ENCODE data around the gene MFAP5. TPM values are rescaled to one million over a fixed set of nuclear protein-coding genes. Genes with fewer than 3 reads are reported as not detected.

The MFAP5 gene
- total RNA-seq, 1 donor from 2014 or later, result 6.6 TPM

DNA sequence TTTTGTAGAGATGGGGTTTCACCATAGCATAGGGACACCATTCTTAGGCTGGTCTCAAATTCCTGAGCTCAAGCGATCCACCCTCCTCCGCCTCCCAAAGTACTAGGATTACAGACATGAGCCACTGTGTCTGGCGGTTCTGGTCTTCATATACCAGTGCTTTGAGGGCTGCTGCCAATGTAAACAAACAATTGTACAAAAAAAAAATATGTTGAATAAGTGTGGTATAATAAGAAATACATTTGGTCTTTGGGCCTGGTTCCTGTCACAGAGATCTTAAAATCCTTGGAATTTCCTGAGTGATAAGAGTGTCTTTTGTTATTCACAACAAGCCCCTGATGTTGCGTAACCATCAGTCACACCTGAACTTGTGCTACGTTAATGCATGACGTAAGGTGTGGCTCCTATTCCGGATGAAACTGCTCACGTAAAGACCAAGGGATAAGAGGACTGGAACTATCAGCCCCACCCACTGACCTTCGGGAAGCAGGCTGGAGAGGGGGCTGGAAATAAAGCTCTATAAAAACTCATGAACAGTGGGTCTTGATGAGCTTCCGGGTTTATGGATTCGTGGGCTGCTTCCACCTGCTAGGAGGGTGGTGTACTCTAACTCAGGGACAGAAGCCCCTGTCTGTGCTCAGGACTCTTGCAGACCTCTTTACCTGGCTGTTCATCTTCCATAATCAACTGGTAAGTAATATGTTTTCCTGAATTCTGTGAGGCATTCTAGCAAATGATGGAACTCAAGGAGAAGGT is 18.7 kb upstream of the MFAP5 start:
- peak overlapping the region; percentile 37 for H3K4me3 ChIP-seq (ENCODE audit: low read depth, low read length)
- H3K36me3 ChIP-seq (ENCODE audit: control insufficient read depth, insufficient read depth, low read length), result no peaks in the 10 kb centered on the region
- FAIRE-seq (no peak), DNase-seq (ENCODE audit: low read depth) (peak; percentile 97)
- TF ChIP-seq, protein P1, sequence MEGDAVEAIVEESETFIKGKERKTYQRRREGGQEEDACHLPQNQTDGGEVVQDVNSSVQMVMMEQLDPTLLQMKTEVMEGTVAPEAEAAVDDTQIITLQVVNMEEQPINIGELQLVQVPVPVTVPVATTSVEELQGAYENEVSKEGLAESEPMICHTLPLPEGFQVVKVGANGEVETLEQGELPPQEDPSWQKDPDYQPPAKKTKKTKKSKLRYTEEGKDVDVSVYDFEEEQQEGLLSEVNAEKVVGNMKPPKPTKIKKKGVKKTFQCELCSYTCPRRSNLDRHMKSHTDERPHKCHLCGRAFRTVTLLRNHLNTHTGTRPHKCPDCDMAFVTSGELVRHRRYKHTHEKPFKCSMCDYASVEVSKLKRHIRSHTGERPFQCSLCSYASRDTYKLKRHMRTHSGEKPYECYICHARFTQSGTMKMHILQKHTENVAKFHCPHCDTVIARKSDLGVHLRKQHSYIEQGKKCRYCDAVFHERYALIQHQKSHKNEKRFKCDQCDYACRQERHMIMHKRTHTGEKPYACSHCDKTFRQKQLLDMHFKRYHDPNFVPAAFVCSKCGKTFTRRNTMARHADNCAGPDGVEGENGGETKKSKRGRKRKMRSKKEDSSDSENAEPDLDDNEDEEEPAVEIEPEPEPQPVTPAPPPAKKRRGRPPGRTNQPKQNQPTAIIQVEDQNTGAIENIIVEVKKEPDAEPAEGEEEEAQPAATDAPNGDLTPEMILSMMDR (IDR thresholded peaks at IDR 0.05; ENCODE audit: insufficient read depth, low read length, severe bottlenecking), result no peak
- no peaks in the 10 kb centered on the region for H3K27me3 ChIP-seq (ENCODE audit: control insufficient read depth, insufficient read depth, low read length)

DNA sequence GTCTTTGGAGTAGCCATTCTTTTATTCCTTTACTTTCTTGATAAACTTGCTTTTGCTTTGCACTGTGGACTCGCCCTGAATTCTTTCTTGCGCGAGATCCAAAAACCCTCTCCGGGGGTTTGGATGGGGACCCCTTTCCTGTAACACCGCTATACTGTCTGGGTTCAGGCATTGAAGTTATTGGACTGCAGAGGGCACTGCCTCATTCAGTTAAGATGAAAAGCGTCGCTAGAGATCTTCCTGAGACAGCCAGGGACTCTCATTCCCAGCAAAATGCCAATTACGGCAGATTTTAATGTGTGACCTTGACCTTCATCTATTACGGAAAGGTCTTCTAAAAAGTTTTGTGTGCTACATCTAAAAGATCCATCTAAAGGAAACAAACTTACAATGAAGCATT is 17.9 kb upstream of the MFAP5 start:
- H3K36me3 ChIP-seq (ENCODE audit: control insufficient read depth, insufficient read depth, low read length), result no peaks in the 10 kb centered on the region
- H3K27me3 ChIP-seq (ENCODE audit: control insufficient read depth, insufficient read depth, low read length), result no peaks in the 10 kb centered on the region
- FAIRE-seq (no peak), DNase-seq (ENCODE audit: low read depth) (no peak)
- H3K4me3 ChIP-seq (ENCODE audit: low read depth, low read length), result no peak overlapping the region
- TF ChIP-seq, protein P1 (IDR thresholded peaks at IDR 0.05; ENCODE audit: insufficient read depth, low read length, severe bottlenecking), result no peak

DNA sequence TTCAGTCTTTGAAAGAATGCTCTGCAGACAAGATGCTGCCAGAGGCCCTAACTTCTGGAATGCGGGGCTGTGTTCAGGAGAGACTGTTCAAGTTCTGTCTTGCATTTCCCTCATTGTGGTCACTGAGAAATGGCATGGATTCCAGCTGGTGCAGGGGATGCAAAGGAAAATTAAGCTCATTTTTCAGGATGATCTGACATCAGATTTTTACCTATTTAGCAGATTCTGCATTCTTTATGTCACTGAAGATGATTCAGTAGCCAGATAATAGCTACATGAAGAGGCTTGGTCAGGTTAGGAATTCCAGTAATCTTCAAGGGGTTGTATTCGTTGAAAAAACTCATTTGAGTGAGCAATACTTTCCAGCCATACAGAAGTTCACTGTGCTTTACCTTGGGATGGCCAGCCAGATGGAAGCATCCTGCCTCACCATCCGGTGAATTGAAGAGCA is 16.1 kb upstream of the MFAP5 start:
- no peaks in the 10 kb centered on the region for H3K36me3 ChIP-seq (ENCODE audit: control insufficient read depth, insufficient read depth, low read length)
- H3K4me3 ChIP-seq (ENCODE audit: low read depth, low read length), result no peak overlapping the region
- FAIRE-seq, result no peak
- H3K27me3 ChIP-seq (ENCODE audit: control insufficient read depth, insufficient read depth, low read length), result no peaks in the 10 kb centered on the region
- TF ChIP-seq, protein P1 (IDR thresholded peaks at IDR 0.05; ENCODE audit: insufficient read depth, low read length, severe bottlenecking), result no peak
- peak; percentile 90 for DNase-seq (ENCODE audit: low read depth)

DNA sequence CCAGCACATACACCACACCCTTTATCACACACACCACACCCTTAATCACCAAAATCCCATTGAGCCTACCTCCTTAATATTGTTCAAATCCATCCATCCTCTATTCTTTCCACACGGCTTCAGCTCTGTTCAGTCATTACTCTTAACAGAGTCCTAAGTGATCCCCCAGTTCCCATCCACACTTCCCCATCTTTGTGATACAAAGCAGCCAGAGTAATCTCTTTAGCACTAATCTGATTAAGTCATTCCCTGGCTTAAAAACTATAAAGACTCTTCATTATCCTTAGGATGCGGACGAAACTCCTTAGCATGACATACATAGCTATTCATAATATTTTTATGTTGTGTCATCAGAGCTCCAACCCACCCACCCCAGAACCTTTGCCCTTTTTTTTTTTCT is 14.7 kb upstream of the MFAP5 start:
- H3K27me3 ChIP-seq (ENCODE audit: control insufficient read depth, insufficient read depth, low read length), result no peaks in the 10 kb centered on the region
- DNase-seq (ENCODE audit: low read depth) (no peak), FAIRE-seq (no peak)
- TF ChIP-seq, protein P1 (IDR thresholded peaks at IDR 0.05; ENCODE audit: insufficient read depth, low read length, severe bottlenecking), result no peak
- no peak overlapping the region for H3K4me3 ChIP-seq (ENCODE audit: low read depth, low read length)
- H3K36me3 ChIP-seq (ENCODE audit: control insufficient read depth, insufficient read depth, low read length), result no peaks in the 10 kb centered on the region

DNA sequence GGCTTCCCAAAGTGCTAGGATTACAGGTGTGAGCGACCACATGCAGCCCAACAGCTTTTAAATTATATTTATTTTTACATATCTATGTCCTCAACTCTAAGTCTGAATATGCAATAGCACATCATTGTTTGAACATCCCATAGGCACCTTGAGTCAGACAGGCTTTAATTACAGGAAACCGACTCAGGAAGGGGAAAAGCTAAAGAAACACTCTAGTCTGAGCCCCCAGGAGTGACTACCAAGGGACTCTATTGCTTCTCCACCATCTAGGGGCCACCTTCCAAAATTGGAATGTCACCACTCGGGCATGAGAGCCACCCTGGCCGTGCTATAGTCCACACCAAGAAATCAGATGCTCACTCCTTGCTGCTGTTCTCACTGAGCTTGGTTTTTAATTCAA is 14.0 kb upstream of the MFAP5 start:
- FAIRE-seq (no peak), DNase-seq (ENCODE audit: low read depth) (peak; percentile 34)
- TF ChIP-seq, protein P1 (IDR thresholded peaks at IDR 0.05; ENCODE audit: insufficient read depth, low read length, severe bottlenecking), result no peak
- Histone ChIP-seq H3K4me3 (ENCODE audit: low read depth, low read length) (no peak overlapping the region), H3K27me3 (ENCODE audit: control insufficient read depth, insufficient read depth, low read length) (no peaks in the 10 kb centered on the region), H3K36me3 (ENCODE audit: control insufficient read depth, insufficient read depth, low read length) (no peaks in the 10 kb centered on the region)

Measured in bronchial epithelial cell (primary cell).